ENCODE data around the gene ATP5MC3.

GRCh38 chr2:175135862-175136261 lies 45.6 kb downstream of the ATP5MC3 start:
- TF ChIP-seq EP300 (IDR thresholded peaks at IDR 0.05) (no peak), POLR2AphosphoS5 (IDR thresholded peaks at IDR 0.05) (no peak)
